Right lobe of liver (tissue), 6 donors: ENCODE results near the gene WDR19. TPM values are rescaled to one million over a fixed set of nuclear protein-coding genes. Genes with fewer than 3 reads are reported as not detected.

Experiments
- ATAC-seq, 4 donors: fragments of 200-7000 bp; cut with Tn5 transposase; one replicate each; pipeline ENCODE4 v1.9.1; 2020; ENCODE audit warnings: mild to moderate bottlenecking in 4 of 4, moderate library complexity in 4 of 4
- DNase-seq, 3 donors: peaks; one replicate each; pipeline ENCODE4 v3.0.0-alpha.2; 2020
- H3K27ac ChIP-seq, 3 donors: fragments of 200-600 bp; one replicate each; pipeline ENCODE4 v1.8.0; 2022
- H3K27me3 ChIP-seq, 2 donors: fragments of 200-600 bp; one replicate each; pipeline ENCODE4 v1.8.0; 2022
- H3K36me3 ChIP-seq, 4 donors: fragments of 200-600 bp; sonication (generic) in 1 of 4; one replicate each; pipeline versions ENCODE4 v1.5.1 to v1.8.0; 2017 to 2022; ENCODE audit warnings: control low read depth in 1 of 4
- H3K4me1 ChIP-seq, 4 donors: fragments of 200-600 bp; sonication (generic) in 1 of 4; one replicate each; pipeline versions ENCODE4 v1.5.1 to v1.8.0; 2017 to 2022; ENCODE audit warnings: control low read depth in 1 of 4
- H3K4me3 ChIP-seq, 3 donors: fragments of 200-600 bp; one replicate each; pipeline ENCODE4 v1.8.0; 2022
- H3K9me3 ChIP-seq, 4 donors: fragments of 200-600 bp; sonication (generic) in 1 of 4; one replicate each; pipeline versions ENCODE4 v1.5.1 to v1.8.0; 2017 to 2022; ENCODE audit warnings: control low read depth in 1 of 4
- CTCF ChIP-seq, 4 donors: fragments of 200-600 bp in 3 of 4; fragments of 450-650 bp in 1 of 4; IDR thresholded peaks; one replicate each; pipeline versions ENCODE4 v1.5.1 to v1.8.0; 2016 to 2022; ENCODE audit warnings: antibody characterized with exemption in 4 of 4, mild to moderate bottlenecking in 2 of 4
- POLR2A ChIP-seq: fragments of 450-650 bp; IDR thresholded peaks from one replicate; pipeline ENCODE4 v1.6.1; 2017; ENCODE audit warnings: antibody characterized with exemption, mild to moderate bottlenecking
- WGBS: methylation state at CpG from one replicate; pipeline ENCODE4 v1.1.6; 2018; ENCODE audit warnings: low coverage, low lambda C conversion rate; ENCODE audit not compliant: insufficient coverage; ENCODE audit errors: missing lambda C conversion rate; 5-methylcytosine and 5-hydroxymethylcytosine counted together
- intact Hi-C, 2 donors: fragments of 100-400 bp; cut with DNase I; formaldehyde crosslinking; loops; one replicate each; pipeline versions ENCODE4 v1.11.2 to v1.14.1; 2022
- total RNA-seq, 6 experiments: library from RNA; depleted of rRNA in 2 of 6; stranded (reverse); fragments of >200 nt in 2 of 6; fragmentation: NEBNext Ultra II Directional in 3 of 6; extraction: Animal tissue kit (Norgen Biotek cat#: 25700) in 3 of 6; gene quantifications; one replicate each; pipeline versions ENCODE4 v1.1.0 to v1.2.4, GENCODE V29; 2016 to 2023
- donor health status: DM: no; HTN: yes; CAD: no.
- donor health status: DM: no; HTN: no; CAD: no.
- donor health status: DM: no; HTN: no; CAD: no.
- donor health status: DM: no; HTN: yes; CAD: no.
- donor health status: DM: no; HTN: yes; CAD: no.

WDR19 gene
- total RNA-seq, 6 experiments from 2014 or later, result 11.4 to 22.2 (median 16.9) TPM

- H3K9me3 ChIP-seq, result no peaks in the 10 kb centered on the region
- peaks cover 0 to 35% (median 8%) of the 10 kb centered on the region in 4 donors for H3K4me1 ChIP-seq
- H3K27ac ChIP-seq, result peak overlapping the region in 1 of 3 donors; percentile 56
- TF ChIP-seq POLR2A (no peak), CTCF (IDR thresholded peaks at IDR 0.05) (no peak)
- intact Hi-C loops, result no loop called here
- H3K4me3 ChIP-seq, result no peak overlapping the region
- WGBS, result 56% methylated on average over 2 of the region's 2 CpGs
- H3K27me3 ChIP-seq, result no peaks in the 10 kb centered on the region
- ATAC-seq (peak in 2 of 4 donors; percentile 1 to 32), DNase-seq (no peak)
- H3K36me3 ChIP-seq, result peaks cover 0 to 3% (median 0%) of the 10 kb centered on the region in 4 donors
Measured at GRCh38 chr4:39233114-39233513, 50.8 kb downstream of the WDR19 start.

DNA sequence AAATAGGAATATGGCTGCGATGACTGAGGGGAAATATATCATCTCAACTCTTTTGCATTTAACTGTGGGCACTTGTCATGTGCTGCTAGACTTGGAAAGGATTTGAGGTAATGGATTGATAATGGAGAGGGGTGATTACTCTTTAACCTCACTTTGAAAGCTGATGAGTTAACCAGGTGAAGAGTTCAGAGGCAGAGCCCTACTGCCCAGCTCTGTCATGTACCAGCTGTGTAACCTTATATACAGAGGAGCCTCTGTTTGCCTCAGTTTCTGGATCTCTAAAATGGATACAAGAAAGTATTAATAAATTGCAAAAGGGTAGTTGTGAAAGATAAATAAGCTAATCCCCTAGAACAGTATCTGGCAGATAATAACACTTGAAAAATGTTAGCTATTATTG, 51.5 kb downstream of the WDR19 start:
- Histone ChIP-seq H3K27ac (peak overlapping the region in 1 of 3 donors; percentile 56), H3K27me3 (no peaks in the 10 kb centered on the region), H3K4me1 (peaks cover 0 to 30% (median 8%) of the 10 kb centered on the region in 4 donors), H3K4me3 (no peak overlapping the region), H3K36me3 (peaks cover 0 to 3% (median 0%) of the 10 kb centered on the region in 4 donors), H3K9me3 (no peaks in the 10 kb centered on the region)
- ATAC-seq, result peak; percentile 62 to 82 (median 77)
- intact Hi-C loops, result no loop called here
- DNase-seq, result no peak
- TF ChIP-seq POLR2A (no peak), CTCF (IDR thresholded peaks at IDR 0.05) (no peak)
- 65% methylated on average over 1 of the region's 1 CpG for WGBS

- H3K27ac ChIP-seq, result no peak overlapping the region
- intact Hi-C loops, result no loop called here
- no peaks in the 10 kb centered on the region for H3K27me3 ChIP-seq
- no peak for DNase-seq
- H3K4me1 ChIP-seq, result peaks cover 0 to 30% (median 8%) of the 10 kb centered on the region in 4 donors
- no peak for TF ChIP-seq POLR2A
- TF ChIP-seq CTCF (IDR thresholded peaks at IDR 0.05), result no peak
- WGBS, result 88% methylated on average over 2 of the region's 2 CpGs
- no peak overlapping the region for H3K4me3 ChIP-seq
- H3K36me3 ChIP-seq, result peaks cover 0 to 3% (median 0%) of the 10 kb centered on the region in 4 donors
- ATAC-seq, result no peak
- no peaks in the 10 kb centered on the region for H3K9me3 ChIP-seq
Measured at GRCh38 chr4:39235021-39235420, 52.7 kb downstream of the WDR19 start.

DNA sequence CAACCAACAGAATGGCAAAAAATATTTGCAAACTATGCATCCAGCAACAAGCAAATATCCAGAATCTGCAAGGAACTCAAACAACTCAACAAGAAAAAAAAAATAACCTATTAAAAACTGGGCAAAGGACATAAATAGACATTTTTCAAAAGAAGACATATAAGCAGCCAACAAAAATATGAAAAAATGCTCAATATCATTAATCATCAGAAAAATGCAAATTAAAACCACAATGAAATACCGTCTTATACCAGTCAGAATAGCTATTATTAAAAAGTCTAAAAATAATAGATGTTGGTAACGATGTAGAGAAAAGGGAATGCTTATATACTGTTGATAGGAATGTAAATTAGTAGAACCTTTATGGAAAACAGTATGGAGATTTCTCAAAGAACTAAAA, 53.4 kb downstream of the WDR19 start:
- DNase-seq (no peak), ATAC-seq (no peak)
- TF ChIP-seq POLR2A, result no peak
- TF ChIP-seq CTCF (IDR thresholded peaks at IDR 0.05), result no peak
- no peak overlapping the region for H3K27ac ChIP-seq
- H3K27me3 ChIP-seq, result no peaks in the 10 kb centered on the region
- H3K4me1 ChIP-seq, result peaks cover 0 to 28% (median 8%) of the 10 kb centered on the region in 4 donors
- H3K9me3 ChIP-seq, result no peaks in the 10 kb centered on the region
- peaks cover 0 to 3% (median 0%) of the 10 kb centered on the region in 4 donors for H3K36me3 ChIP-seq
- no peak overlapping the region for H3K4me3 ChIP-seq
- 89% methylated on average over 2 of the region's 2 CpGs for WGBS
- intact Hi-C loops, result no loop called here

- Histone ChIP-seq H3K27me3 (no peaks in the 10 kb centered on the region), H3K27ac (no peak overlapping the region), H3K36me3 (peaks cover 0 to 3% (median 0%) of the 10 kb centered on the region in 4 donors), H3K4me1 (peaks cover 0 to 20% (median 4%) of the 10 kb centered on the region in 4 donors), H3K4me3 (no peak overlapping the region), H3K9me3 (no peaks in the 10 kb centered on the region)
- no peak for ATAC-seq
- 83% methylated on average over 3 of the region's 3 CpGs for WGBS
- no peak for TF ChIP-seq CTCF (IDR thresholded peaks at IDR 0.05)
- no peak for TF ChIP-seq POLR2A
- no peak for DNase-seq
- intact Hi-C loops, result no loop called here
Measured at GRCh38 chr4:39237179-39237578, 54.9 kb downstream of the WDR19 start.
